Cardiac fibroblast (primary cell): ENCODE data around the gene SPSB4.
A peak's percentile ranks its signal among the peaks of the same experiment; 100 is the strongest.

Experiments
- DNase-seq, 2 donors: peaks; one replicate each; pipeline versions ENCODE4 v3.0.0 to v3.0.0-alpha.2; 2010; ENCODE audit warnings: low read depth in 2 of 2
- H3K4me3 ChIP-seq, 2 donors: replicated peaks in 1 of 2; 1 replicate in 1 of 2; 2 replicates in 1 of 2; pipeline ENCODE4 v1.5.1; 2011; ENCODE audit warnings: low read depth in 2 of 2, low read length in 2 of 2, mild to moderate bottlenecking in 2 of 2, moderate library complexity in 1 of 2
- CTCF ChIP-seq: IDR thresholded peaks from one replicate; pipeline ENCODE4 v1.5.1; 2011; ENCODE audit warnings: low read depth, mild to moderate bottlenecking, low read length, inconsistent platforms

SPSB4 gene

GRCh38 chr3:141148770-141149169 lies 97.6 kb downstream of the SPSB4 start:
- H3K4me3 ChIP-seq: no peak overlapping the region
- no peak for TF ChIP-seq CTCF
- no peak for DNase-seq

GRCh38 chr3:141150081-141150830 lies 99.1 kb downstream of the SPSB4 start:
- no peak overlapping the region for H3K4me3 ChIP-seq
- TF ChIP-seq CTCF: no peak
- DNase-seq: no peak

GRCh38 chr3:141150931-141151330 lies 99.8 kb downstream of the SPSB4 start:
- H3K4me3 ChIP-seq: no peak overlapping the region
- no peak for DNase-seq
- no peak for TF ChIP-seq CTCF

GRCh38 chr3:141151439-141151838 lies 100.3 kb downstream of the SPSB4 start:
- no peak for TF ChIP-seq CTCF
- H3K4me3 ChIP-seq: no peak overlapping the region
- DNase-seq: peak in 1 of 2 donors; percentile 8

- no peak overlapping the region for H3K4me3 ChIP-seq
- no peak for DNase-seq
- no peak for TF ChIP-seq CTCF
Observed at GRCh38 chr3:141152130-141152529, 101.0 kb downstream of the SPSB4 start.

GRCh38 chr3:141152801-141153678 lies 101.9 kb downstream of the SPSB4 start:
- no peak for DNase-seq
- no peak for TF ChIP-seq CTCF

More at GRCh38 chr3:141152801-141153678, 101.9 kb downstream of the SPSB4 start:
- H3K4me3 ChIP-seq: no peak overlapping the region
